Measurements from ENCODE around the gene IGLL5. TPM values are rescaled to one million over a fixed set of nuclear protein-coding genes. Genes with fewer than 3 reads are reported as not detected.

The IGLL5 gene
- total and polyA plus RNA-seq, 9 of the 15 experiments (the other 6 are each of a cell fraction or from before 2014, with no cell fraction given) = not detected

- no peaks in the 10 kb centered on the region for H3K36me3 ChIP-seq (ENCODE audit: control insufficient read depth, insufficient read depth, low read length)
- H3K9me3 ChIP-seq (replicated peaks; ENCODE audit: control insufficient read depth, insufficient read depth, low read depth, low read length) = no peaks in the 10 kb centered on the region
- H3K27me3 ChIP-seq (ENCODE audit: control insufficient read depth in 2 of 2, insufficient read depth in 2 of 2, low read length in 2 of 2) = peaks cover under 1 to 31% of the 10 kb centered on the region in 2 experiments; a peak in 2 of 5 replicates
- ATAC-seq (no peak), DNase-seq (ENCODE audit: extremely low read depth in 1 of 4, low spot score in 3 of 4) (no peak), FAIRE-seq (no peak)
- H3K4me3 ChIP-seq = no peak overlapping the region
- H3K9ac ChIP-seq (ENCODE audit: insufficient read depth in 1 of 2, low read depth in 2 of 2, low read length in 2 of 2) = 0 out of 4 replicates have a peak overlapping the region, but pooled peaks of 1 of the 2 experiments have one; percentile 2
- peaks cover 15 to 16% of the 10 kb centered on the region in 2 experiments for H3K4me1 ChIP-seq (replicated peaks in 1 of 2; ENCODE audit: control insufficient read depth in 2 of 2, insufficient read depth in 2 of 2, low read length in 2 of 2)
- H2AFZ ChIP-seq (ENCODE audit: low read depth, low read length) = no peak overlapping the region
- TF ChIP-seq, protein P1, sequence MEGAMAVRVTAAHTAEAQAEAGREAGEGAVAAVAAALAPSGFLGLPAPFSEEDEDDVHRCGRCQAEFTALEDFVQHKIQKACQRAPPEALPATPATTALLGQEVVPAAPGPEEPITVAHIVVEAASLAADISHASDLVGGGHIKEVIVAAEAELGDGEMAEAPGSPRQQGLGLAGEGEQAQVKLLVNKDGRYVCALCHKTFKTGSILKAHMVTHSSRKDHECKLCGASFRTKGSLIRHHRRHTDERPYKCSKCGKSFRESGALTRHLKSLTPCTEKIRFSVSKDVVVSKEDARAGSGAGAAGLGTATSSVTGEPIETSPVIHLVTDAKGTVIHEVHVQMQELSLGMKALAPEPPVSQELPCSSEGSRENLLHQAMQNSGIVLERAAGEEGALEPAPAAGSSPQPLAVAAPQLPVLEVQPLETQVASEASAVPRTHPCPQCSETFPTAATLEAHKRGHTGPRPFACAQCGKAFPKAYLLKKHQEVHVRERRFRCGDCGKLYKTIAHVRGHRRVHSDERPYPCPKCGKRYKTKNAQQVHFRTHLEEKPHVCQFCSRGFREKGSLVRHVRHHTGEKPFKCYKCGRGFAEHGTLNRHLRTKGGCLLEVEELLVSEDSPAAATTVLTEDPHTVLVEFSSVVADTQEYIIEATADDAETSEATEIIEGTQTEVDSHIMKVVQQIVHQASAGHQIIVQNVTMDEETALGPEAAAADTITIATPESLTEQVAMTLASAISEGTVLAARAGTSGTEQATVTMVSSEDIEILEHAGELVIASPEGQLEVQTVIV (CRISPR knock-in tag; IDR thresholded peaks at IDR 0.05; ENCODE audit: borderline replicate concordance) = no peak
- no peak for TF ChIP-seq HNRNPL (IDR thresholded peaks at IDR 0.05; ENCODE audit: low read depth, low read length)
- no peak for TF ChIP-seq RBM14 (IDR thresholded peaks at IDR 0.05; ENCODE audit: borderline replicate concordance, insufficient read depth, low read depth, low read length)
- no peak for TF ChIP-seq CEBPG (CRISPR knock-in tag; IDR thresholded peaks at IDR 0.05)
- TF ChIP-seq CEBPG (tag; conservative IDR thresholded peaks at IDR 0.05 in 1 of 2, IDR thresholded peaks at IDR 0.05 in 1 of 2) = no peak
- TF ChIP-seq ZBTB17 (CRISPR knock-in tag; IDR thresholded peaks at IDR 0.05) = no peak
- no peak for TF ChIP-seq ARNT (IDR thresholded peaks at IDR 0.05)
- TF ChIP-seq RB1 (IDR thresholded peaks at IDR 0.05; ENCODE audit: low read depth) = 0 out of 2 replicates have a peak, but pooled peaks have one; percentile 20
- TF ChIP-seq HDAC1 (IDR thresholded peaks at IDR 0.05) = no peak
- 0 out of 2 replicates have a peak, but pooled peaks have one; percentile 25 for TF ChIP-seq BCOR (IDR thresholded peaks at IDR 0.05)
- TF ChIP-seq SMARCA5 (IDR thresholded peaks at IDR 0.05) = no peak
- no peak for TF ChIP-seq MEIS2 (IDR thresholded peaks at IDR 0.05; ENCODE audit: partially characterized antibody)
- no peaks in the 10 kb centered on the region for H3K79me2 ChIP-seq (ENCODE audit: control insufficient read depth, insufficient read depth, low read length)
- H3K4me2 ChIP-seq (ENCODE audit: insufficient read depth, low read length) = no peak overlapping the region
- no peak overlapping the region for H3K27ac ChIP-seq (ENCODE audit: extremely low read depth, low read depth, low read length)
- in situ Hi-C loops (cut with MboI) (loop anchor here (25.0 kb wide), 1 partner anchor 1331 kb away; the partner anchor contains the start of gene SPECC1L), intact Hi-C loops (cut with micrococcal nuclease) (no loop called here)
- H4K20me1 ChIP-seq (replicated peaks; ENCODE audit: control insufficient read depth, insufficient read depth, low read length) = peaks cover 80% of the 10 kb centered on the region
- ChIA-PET CTCF (ENCODE audit: low intra/inter-chr PET ratio) (no interaction called here), POLR2A (interaction anchor here (0.6 to 6.9 kb wide), 19 partner anchors 9 to 1094 kb away, joined by 3 to 74 read pairs (median 4); no protein-coding TSS in a partner anchor)
- H3K9me1 ChIP-seq (ENCODE audit: control insufficient read depth, insufficient read depth, low read length) = peaks cover 23% of the 10 kb centered on the region
- BruUV-seq (replicated peaks) = no TSS peak
- 3% methylated on average over 14 of the region's 14 CpGs for WGBS (ENCODE audit: insufficient coverage, low coverage, missing lambda C conversion rate)
These were observed 44.1 kb downstream of the IGLL5 start for GRCh38 chr22:22931557-22932270.

Data from K562 (cell line).